ENCODE results near the gene KLHDC9. TPM values are rescaled to one million over a fixed set of nuclear protein-coding genes. Genes with fewer than 3 reads are reported as not detected.

KLHDC9 gene
- total RNA-seq, 2 donors from 2014 or later = 5.7 to 7.1 TPM

GRCh38 chr1:161069241-161069640 lies 28.9 kb upstream of the KLHDC9 start:
- H3K4me1 Mint-ChIP-seq (ENCODE audit: low read depth) = peaks cover 68% of the 10 kb centered on the region
- DNase-seq (peak in 1 of 2 donors; percentile 29), ATAC-seq (replicated peaks in 1 of 2) (no peak)

DNA sequence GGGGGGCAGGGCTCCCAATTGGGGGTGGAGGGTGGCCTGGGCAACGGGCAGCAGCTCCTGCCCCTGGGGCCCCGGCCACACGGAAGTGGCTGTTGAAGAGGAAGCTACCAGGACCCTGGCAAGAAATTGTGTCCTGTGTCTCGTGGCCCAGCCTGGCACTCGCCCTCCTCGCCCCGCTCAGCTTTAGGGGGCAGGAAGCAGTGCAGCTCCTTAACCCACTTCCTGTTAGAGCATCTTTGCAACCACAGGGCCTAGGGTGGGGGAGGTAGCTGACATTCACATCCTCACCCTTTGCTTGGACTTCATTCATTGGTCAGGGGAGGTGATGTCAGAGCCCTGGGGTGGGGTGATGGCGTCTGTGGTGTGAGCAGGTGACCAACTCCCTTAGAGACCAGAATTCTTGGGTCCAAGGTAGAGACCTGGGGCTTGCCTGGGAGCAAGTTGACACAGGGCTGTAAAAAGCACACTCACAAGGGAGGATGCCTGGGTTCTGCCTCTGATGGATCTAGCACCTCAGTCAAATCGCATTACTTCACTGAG lies 28.4 kb upstream of the KLHDC9 start, which contains the start of gene ARHGAP30:
ARHGAP30 (minus strand) TSS at position 161 of the 540 bp plus-strand sequence. CDS start 267 bp downstream, outside the sequence.
- Mint-ChIP-seq H3K36me3 (ENCODE audit: insufficient read depth in 2 of 2) (peaks cover 16 to 17% of the 10 kb centered on the region in 2 donors), H3K27me3 (ENCODE audit: low read depth) (no peaks in the 10 kb centered on the region), H3K27ac (peak within 1 kb of the TSS; percentile 86), H3K4me3 (peak within 1 kb of the TSS; percentile 87 to 100), H3K4me1 (ENCODE audit: low read depth) (peaks cover 62% of the 10 kb centered on the region), H3K9me3 (no peaks in the 10 kb centered on the region)
- DNase-seq = peak; percentile 85 to 88
- ATAC-seq (replicated peaks in 1 of 2) = peak; percentile 86 to 88

More at GRCh38 chr1:161069241-161069640, 28.9 kb upstream of the KLHDC9 start:
- H3K27me3 Mint-ChIP-seq (ENCODE audit: low read depth) = no peaks in the 10 kb centered on the region
- peak overlapping the region; percentile 86 for H3K27ac Mint-ChIP-seq
- no peaks in the 10 kb centered on the region for H3K9me3 Mint-ChIP-seq
- H3K36me3 Mint-ChIP-seq (ENCODE audit: insufficient read depth in 2 of 2) = peaks cover 21% of the 10 kb centered on the region in 2 donors
- peak overlapping the region; percentile 87 to 100 for H3K4me3 Mint-ChIP-seq

- peaks cover 14 to 17% of the 10 kb centered on the region in 2 donors for H3K36me3 Mint-ChIP-seq (ENCODE audit: insufficient read depth in 2 of 2)
- peak overlapping the region; percentile 41 for H3K27ac Mint-ChIP-seq
- peaks cover 54% of the 10 kb centered on the region for H3K4me1 Mint-ChIP-seq (ENCODE audit: low read depth)
- peak overlapping the region in 1 of 2 donors; percentile 100 for H3K4me3 Mint-ChIP-seq
- no peaks in the 10 kb centered on the region for H3K27me3 Mint-ChIP-seq (ENCODE audit: low read depth)
- no peaks in the 10 kb centered on the region for H3K9me3 Mint-ChIP-seq
- ATAC-seq (replicated peaks in 1 of 2) (no peak), DNase-seq (no peak)
These were observed 27.4 kb upstream of the KLHDC9 start for GRCh38 chr1:161070761-161071160.

- no peak for ATAC-seq (replicated peaks in 1 of 2)
- peak; percentile 58 to 64 for DNase-seq
- no peak overlapping the region for H3K27ac Mint-ChIP-seq
- peaks cover 9 to 13% of the 10 kb centered on the region in 2 donors for H3K36me3 Mint-ChIP-seq (ENCODE audit: insufficient read depth in 2 of 2)
- H3K9me3 Mint-ChIP-seq = no peaks in the 10 kb centered on the region
- no peaks in the 10 kb centered on the region for H3K27me3 Mint-ChIP-seq (ENCODE audit: low read depth)
- H3K4me1 Mint-ChIP-seq (ENCODE audit: low read depth) = peaks cover 42% of the 10 kb centered on the region
- no peak overlapping the region for H3K4me3 Mint-ChIP-seq
These were observed 26.2 kb upstream of the KLHDC9 start for GRCh38 chr1:161071886-161072371.

GRCh38 chr1:161072751-161073449 lies 25.3 kb upstream of the KLHDC9 start:
- H3K4me1 Mint-ChIP-seq (ENCODE audit: low read depth) = peaks cover 32% of the 10 kb centered on the region
- H3K27me3 Mint-ChIP-seq (ENCODE audit: low read depth) = no peaks in the 10 kb centered on the region
- H3K36me3 Mint-ChIP-seq (ENCODE audit: insufficient read depth in 2 of 2) = peaks cover 8 to 12% of the 10 kb centered on the region in 2 donors
- no peak overlapping the region for H3K4me3 Mint-ChIP-seq
- DNase-seq = no peak
- no peak overlapping the region for H3K27ac Mint-ChIP-seq
- H3K9me3 Mint-ChIP-seq = no peaks in the 10 kb centered on the region
- ATAC-seq (replicated peaks in 1 of 2) = no peak

DNA sequence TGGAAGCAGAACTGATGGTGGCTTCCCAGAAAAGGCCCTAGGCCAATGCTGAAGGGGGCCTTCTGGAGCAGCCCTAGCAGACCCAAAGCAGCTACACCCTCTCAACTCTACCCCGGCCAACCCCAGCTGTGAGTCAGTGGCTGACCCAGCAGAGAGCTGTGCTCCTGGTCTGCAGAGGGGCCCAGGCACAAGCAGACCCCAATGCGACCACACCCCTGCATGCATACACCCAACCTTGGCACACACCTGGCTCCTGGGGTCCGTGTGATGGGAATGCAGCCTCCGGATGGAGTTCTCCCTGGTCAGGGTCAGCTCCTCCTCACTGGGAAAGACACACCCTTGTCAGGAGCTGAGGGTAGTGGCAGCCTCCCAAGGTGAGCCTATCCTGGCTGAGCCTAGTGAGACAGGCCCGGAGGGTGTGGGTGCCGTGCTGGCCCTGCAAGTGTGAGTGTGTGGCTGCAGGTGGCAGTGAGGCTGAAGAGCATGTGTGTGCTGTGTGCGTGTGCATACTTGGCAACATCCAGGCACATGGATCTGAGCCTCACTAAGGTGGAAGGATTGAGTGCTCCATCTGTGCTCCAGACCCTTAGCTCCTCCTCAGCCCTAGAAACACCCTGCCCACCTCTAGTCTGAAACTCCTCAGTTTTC lies 24.6 kb upstream of the KLHDC9 start:
- Mint-ChIP-seq H3K27ac (no peak overlapping the region), H3K36me3 (ENCODE audit: insufficient read depth in 2 of 2) (peaks cover 7 to 9% of the 10 kb centered on the region in 2 donors), H3K4me3 (no peak overlapping the region), H3K4me1 (ENCODE audit: low read depth) (peaks cover 26% of the 10 kb centered on the region), H3K9me3 (no peaks in the 10 kb centered on the region), H3K27me3 (ENCODE audit: low read depth) (no peaks in the 10 kb centered on the region)
- ATAC-seq (replicated peaks in 1 of 2) = no peak
- DNase-seq = no peak

DNA sequence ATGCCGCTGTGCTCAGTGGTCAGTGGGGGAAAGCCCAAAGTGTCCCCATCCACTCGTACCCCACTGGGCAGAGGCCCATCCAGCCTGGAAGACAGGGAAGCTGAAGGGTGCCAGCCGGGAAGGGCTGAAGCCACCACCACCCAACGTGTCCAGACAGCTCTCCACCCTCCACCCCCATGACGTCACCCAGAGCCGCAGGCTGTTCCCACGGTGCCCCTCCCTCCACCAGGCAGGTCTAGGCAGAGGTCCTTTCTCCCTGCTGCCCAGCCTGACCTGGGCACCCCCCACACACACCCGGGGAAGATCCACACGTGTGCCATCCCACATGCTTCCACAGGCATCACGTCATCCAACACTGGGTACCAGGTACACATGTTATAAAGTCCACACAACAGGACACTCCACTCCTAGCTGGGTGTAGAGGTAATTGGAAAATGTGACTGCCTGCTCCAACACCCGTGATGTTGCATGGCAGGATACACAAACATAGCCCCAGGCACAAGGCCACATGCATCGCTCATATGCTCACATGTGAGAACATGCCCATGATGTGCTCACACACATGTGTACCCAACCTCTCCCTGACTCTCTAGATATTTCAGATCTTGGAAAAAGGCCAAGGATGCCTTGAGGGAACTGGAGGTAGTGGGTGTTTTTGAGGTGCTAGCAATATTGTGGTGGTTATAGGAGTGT lies 23.3 kb upstream of the KLHDC9 start:
- H3K27ac Mint-ChIP-seq = no peak overlapping the region
- H3K9me3 Mint-ChIP-seq = no peaks in the 10 kb centered on the region
- peaks cover 24% of the 10 kb centered on the region for H3K4me1 Mint-ChIP-seq (ENCODE audit: low read depth)
- H3K36me3 Mint-ChIP-seq (ENCODE audit: insufficient read depth in 2 of 2) = peaks cover 0 to under 1% of the 10 kb centered on the region in 2 donors
- no peak for ATAC-seq (replicated peaks in 1 of 2)
- H3K4me3 Mint-ChIP-seq = no peak overlapping the region
- H3K27me3 Mint-ChIP-seq (ENCODE audit: low read depth) = no peaks in the 10 kb centered on the region
- no peak for DNase-seq

- ATAC-seq (replicated peaks in 1 of 2) = no peak
- no peak overlapping the region for H3K27ac Mint-ChIP-seq
- no peaks in the 10 kb centered on the region for H3K27me3 Mint-ChIP-seq (ENCODE audit: low read depth)
- no peaks in the 10 kb centered on the region for H3K36me3 Mint-ChIP-seq (ENCODE audit: insufficient read depth in 2 of 2)
- H3K4me1 Mint-ChIP-seq (ENCODE audit: low read depth) = peaks cover 13% of the 10 kb centered on the region
- no peak for DNase-seq
- H3K4me3 Mint-ChIP-seq = no peak overlapping the region
- no peaks in the 10 kb centered on the region for H3K9me3 Mint-ChIP-seq
These were observed 21.8 kb upstream of the KLHDC9 start for GRCh38 chr1:161076410-161076809.

DNA sequence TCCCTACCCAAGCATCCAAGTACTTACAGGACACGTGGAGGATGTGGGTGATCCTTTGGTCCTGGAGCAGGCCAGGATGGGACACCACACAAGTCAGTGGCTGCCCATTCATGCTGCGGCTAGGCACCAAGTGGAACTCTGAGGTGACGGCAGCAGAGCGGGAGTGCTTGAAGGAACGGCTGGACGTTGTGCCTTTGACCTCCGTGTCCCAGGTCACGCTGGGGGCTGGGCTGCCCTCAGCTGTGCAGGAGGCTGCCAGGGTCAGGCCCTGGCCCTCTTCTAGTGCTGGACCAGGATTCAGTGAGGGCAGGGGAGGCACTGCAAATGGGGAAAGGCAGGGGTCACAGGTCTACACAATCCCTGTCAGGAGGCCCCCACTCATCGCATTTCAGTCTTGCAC lies 20.7 kb upstream of the KLHDC9 start:
- Mint-ChIP-seq H3K9me3 (no peaks in the 10 kb centered on the region), H3K4me3 (no peak overlapping the region), H3K36me3 (ENCODE audit: insufficient read depth in 2 of 2) (no peaks in the 10 kb centered on the region), H3K4me1 (ENCODE audit: low read depth) (peaks cover 5% of the 10 kb centered on the region), H3K27me3 (ENCODE audit: low read depth) (no peaks in the 10 kb centered on the region), H3K27ac (no peak overlapping the region)
- ATAC-seq (replicated peaks in 1 of 2) = no peak
- no peak for DNase-seq

DNA sequence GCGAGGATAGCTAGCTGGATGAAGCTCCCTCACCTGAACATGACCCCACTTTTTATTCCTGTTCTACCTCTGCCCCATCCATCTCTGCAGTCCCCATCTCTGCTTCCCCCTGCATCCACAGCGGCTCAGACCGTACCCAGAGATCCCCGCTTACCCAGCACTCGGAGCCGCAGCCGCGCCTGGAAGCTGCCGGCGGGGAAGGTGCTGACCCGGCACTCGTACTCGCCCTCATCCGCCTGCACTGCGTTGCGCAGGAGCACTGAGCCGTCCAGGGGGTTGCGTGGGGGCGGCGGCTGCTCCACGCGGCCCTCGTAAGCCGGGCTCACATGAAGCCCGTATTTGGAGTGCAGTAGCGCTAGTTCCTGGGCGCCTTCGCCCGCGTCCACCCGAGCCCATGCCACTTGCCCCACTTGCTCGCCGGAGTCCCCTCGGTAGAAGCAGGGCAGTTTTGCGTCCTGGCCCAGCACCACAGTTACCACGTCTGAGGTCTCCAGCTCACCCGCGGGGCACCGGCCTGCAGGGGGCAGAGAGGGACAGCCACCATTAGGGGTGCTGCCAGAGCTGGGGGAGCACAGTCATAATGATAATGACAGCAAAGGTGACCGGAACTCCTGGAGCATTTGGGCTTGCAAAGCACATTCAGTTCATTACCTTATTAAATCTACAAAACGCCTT lies 18.6 kb upstream of the KLHDC9 start:
- Mint-ChIP-seq H3K27me3 (ENCODE audit: low read depth) (no peaks in the 10 kb centered on the region), H3K4me1 (ENCODE audit: low read depth) (peaks cover 5% of the 10 kb centered on the region), H3K36me3 (ENCODE audit: insufficient read depth in 2 of 2) (no peaks in the 10 kb centered on the region), H3K9me3 (no peaks in the 10 kb centered on the region), H3K27ac (no peak overlapping the region), H3K4me3 (no peak overlapping the region)
- peak in 1 of 2 donors; percentile 27 for ATAC-seq (replicated peaks in 1 of 2)
- DNase-seq = no peak

GRCh38 chr1:161080441-161081405 lies 17.4 kb upstream of the KLHDC9 start:
- Mint-ChIP-seq H3K9me3 (no peaks in the 10 kb centered on the region), H3K4me1 (ENCODE audit: low read depth) (peaks cover 5% of the 10 kb centered on the region), H3K4me3 (no peak overlapping the region), H3K27ac (no peak overlapping the region), H3K36me3 (ENCODE audit: insufficient read depth in 2 of 2) (no peaks in the 10 kb centered on the region), H3K27me3 (ENCODE audit: low read depth) (no peaks in the 10 kb centered on the region)
- DNase-seq (no peak), ATAC-seq (replicated peaks in 1 of 2) (peak in 1 of 2 donors; percentile 36)

Measured in activated T-cell treated with anti-CD3 and anti-CD28 coated beads, Interleukin-2, amount 50 U/mL, for 72 hours (primary cell).